Measurements from ENCODE around the gene PUS1. TPM values are rescaled to one million over a fixed set of nuclear protein-coding genes. Genes with fewer than 3 reads are reported as not detected.
"Not testable (repeated sequence)": the region's sequence is repeated elsewhere in the genome, so short reads cannot be mapped to it uniquely, and the experiment has no call there.

PUS1 gene
- polyA plus RNA-seq: 10 to 100 TPM; 11.6 to 30.0 (median 18.1) TPM
- long read RNA-seq, donor 1, full-length matches to known transcripts: 7 of 7 reads
- long read RNA-seq, donor 1, partial matches to known transcripts: 0 of 7 reads
- long read RNA-seq, donor 1, other reads (novel, unspliced or antisense): 0 of 7 reads
- long read RNA-seq, donor 2: 0 reads
- long read RNA-seq, donor 3, full-length matches to known transcripts: 3 of 3 reads
- long read RNA-seq, donor 3, partial matches to known transcripts: 0 of 3 reads
- long read RNA-seq, donor 3, other reads (novel, unspliced or antisense): 0 of 3 reads
- long read RNA-seq, donor 4: 0 reads
- long read RNA-seq, donor 5, partial matches to known transcripts: 0 of 1 reads
- long read RNA-seq, donor 5, other reads (novel, unspliced or antisense): 0 of 1 reads
- long read RNA-seq, donor 6, full-length matches to known transcripts: 2 of 2 reads
- long read RNA-seq, donor 6, partial matches to known transcripts: 0 of 2 reads
- long read RNA-seq, donor 6, other reads (novel, unspliced or antisense): 0 of 2 reads
- long read RNA-seq, donor 7: 0 reads
- long read RNA-seq, donor 8: 0 reads
- long read RNA-seq, donor 9, full-length matches to known transcripts: 2 of 2 reads
- long read RNA-seq, donor 9, partial matches to known transcripts: 0 of 2 reads
- long read RNA-seq, donor 9, other reads (novel, unspliced or antisense): 0 of 2 reads
- long read RNA-seq, donor 10, full-length matches to known transcripts: 7 of 7 reads
- long read RNA-seq, donor 10, partial matches to known transcripts: 0 of 7 reads
- long read RNA-seq, donor 10, other reads (novel, unspliced or antisense): 0 of 7 reads

DNA sequence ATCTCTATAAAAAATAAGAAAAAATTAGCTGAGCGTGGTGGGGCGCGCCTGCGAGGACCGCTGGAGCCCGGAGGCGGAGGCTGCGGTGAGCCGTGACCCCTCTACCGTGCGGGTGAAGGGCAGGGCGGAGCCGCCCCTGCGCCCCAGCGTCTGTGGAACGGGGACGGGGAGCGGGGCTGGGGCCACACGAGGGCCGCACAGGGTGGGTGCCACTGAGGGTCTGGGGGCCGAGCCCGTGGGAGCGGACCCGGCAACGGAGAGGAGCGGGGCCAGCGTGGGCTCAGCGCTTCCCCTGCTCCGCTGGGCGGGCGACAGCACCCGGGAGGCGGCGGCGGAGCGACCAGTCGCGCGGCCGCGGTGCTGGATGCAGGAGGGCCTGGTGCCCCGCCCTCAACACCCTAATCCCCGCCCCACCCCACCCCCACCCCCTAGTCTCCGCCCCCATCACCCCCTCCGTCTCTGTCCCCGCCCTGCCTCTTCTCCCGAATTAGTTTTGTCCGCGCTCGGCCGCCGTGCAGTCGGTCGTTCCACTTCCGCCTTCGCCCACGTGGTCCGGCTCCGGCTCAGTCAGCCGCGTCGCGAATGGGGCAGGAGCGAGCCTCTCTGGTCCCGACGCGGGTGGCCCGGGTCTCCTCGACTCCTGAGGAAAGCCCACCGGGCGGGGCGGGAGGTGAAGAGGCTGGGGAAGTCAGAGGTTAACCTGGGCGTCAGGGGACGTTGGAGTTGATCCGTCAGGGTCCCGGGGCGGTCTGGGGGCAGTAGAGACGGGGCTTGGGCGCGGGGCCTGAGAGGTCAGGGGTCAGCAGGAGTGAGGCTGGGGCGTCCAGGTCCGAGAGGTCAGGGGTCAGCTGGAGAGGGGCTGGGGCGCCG, at the start of gene PUS1:
Gene PUS1 (plus strand): TSS at position 566 of the 870 bp plus-strand sequence. CDS start 447 bp downstream, outside the sequence.
- Histone ChIP-seq H3K9me3 (ENCODE audit: control insufficient read depth in 2 of 2, insufficient read depth in 1 of 2, low read depth in 1 of 2, low read length in 1 of 2) (peaks cover 0 to 4% of the 10 kb centered on the region in 2 donors), H3K4me1 (ENCODE audit: control insufficient read depth in 3 of 3, insufficient read depth in 2 of 3, low read depth in 1 of 3, low read length in 2 of 3) (peaks cover 0 to 8% (median 2%) of the 10 kb centered on the region in 3 donors), H3K27me3 (ENCODE audit: control insufficient read depth in 3 of 3, insufficient read depth in 3 of 3, low read length in 3 of 3) (no peaks in the 10 kb centered on the region), H3K27ac (ENCODE audit: low read depth in 1 of 3, low read length in 2 of 3) (peak within 1 kb of the TSS in 2 of 3 donors; percentile 73 to 78), H3K36me3 (ENCODE audit: control insufficient read depth in 3 of 3, insufficient read depth in 2 of 3, low read depth in 1 of 3, low read length in 3 of 3) (peaks cover 2 to 31% (median 7%) of the 10 kb centered on the region in 3 donors), H3K4me3 (ENCODE audit: low read depth in 1 of 3, low read length in 3 of 3) (peak within 1 kb of the TSS; percentile 88 to 93 (median 91))
- 1% methylated on average over 65 to 84 of the region's 84 CpGs for WGBS, 3 donors
- DNase-seq (peak; percentile 95), FAIRE-seq (no peak)

DNA sequence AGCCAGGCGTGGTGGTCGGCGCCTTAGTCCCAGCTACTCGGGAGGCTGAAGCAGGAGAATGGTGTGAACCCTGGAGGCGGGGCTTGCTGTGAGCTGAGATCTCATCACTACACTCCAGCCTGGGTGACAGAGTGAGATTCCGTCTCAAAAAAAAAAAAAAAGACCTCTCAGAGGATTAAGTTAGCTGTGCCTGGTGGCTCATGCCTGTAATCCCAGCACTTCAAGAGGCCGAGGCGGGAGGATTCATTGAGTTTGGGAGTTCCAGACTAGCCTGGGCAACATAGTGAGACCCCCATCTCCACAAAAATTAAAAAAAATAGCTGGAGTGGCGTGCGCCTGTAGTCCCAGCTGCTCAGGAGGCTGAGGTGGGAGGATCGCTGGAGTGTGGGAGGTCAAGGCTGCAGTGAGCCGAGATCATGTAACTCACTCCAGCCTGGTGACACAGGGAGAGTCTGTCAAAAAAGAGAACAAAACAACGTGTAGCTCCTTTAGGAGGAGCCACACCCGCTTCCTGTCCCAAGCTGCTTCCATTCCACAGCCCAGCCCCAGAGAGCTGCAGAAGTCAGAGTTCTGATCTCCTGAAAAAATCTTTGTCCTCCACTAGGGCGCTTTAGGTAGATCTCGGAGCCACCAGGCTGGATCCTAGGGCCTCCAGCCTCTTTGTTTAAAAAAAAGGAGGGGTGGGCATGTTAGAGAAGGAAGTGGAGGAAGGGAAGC, 46.1 kb upstream of the PUS1 start:
- no peak for DNase-seq
- Histone ChIP-seq H3K4me3 (ENCODE audit: low read depth in 1 of 3, low read length in 3 of 3) (no peak overlapping the region), H3K9me3 (ENCODE audit: control insufficient read depth in 2 of 2, insufficient read depth in 1 of 2, low read depth in 1 of 2, low read length in 1 of 2) (peaks cover 0 to 9% of the 10 kb centered on the region in 2 donors), H3K27ac (ENCODE audit: low read depth in 1 of 3, low read length in 2 of 3) (no peak overlapping the region), H3K36me3 (ENCODE audit: control insufficient read depth in 3 of 3, insufficient read depth in 2 of 3, low read depth in 1 of 3, low read length in 3 of 3) (no peaks in the 10 kb centered on the region), H3K27me3 (ENCODE audit: control insufficient read depth in 3 of 3, insufficient read depth in 3 of 3, low read length in 3 of 3) (peaks cover 0 to 2% (median 0%) of the 10 kb centered on the region in 3 donors), H3K4me1 (ENCODE audit: control insufficient read depth in 3 of 3, insufficient read depth in 2 of 3, low read depth in 1 of 3, low read length in 2 of 3) (no peaks in the 10 kb centered on the region)
- 72 to 80% (median 75%) methylated on average over 16 of the region's 16 CpGs for WGBS, 3 donors
- FAIRE-seq: no peak

DNA sequence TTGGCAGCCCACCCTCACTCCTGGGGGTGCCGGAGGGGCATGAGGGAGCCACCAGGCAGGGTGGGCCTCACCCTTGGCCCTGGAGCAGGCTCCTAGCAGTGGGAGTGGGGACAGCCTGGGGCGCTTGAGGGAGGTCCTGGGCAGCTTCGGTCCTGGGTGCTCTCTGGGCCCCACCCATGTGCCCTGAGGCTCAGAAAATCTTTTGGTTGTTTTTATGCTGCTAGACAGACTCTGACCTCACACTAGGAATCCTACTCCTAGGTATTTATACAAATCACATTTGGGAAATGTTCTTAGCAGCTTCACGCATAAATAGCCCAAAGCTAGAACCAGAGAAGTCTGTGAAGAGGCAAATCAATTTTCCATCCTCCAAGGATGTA, 45.6 kb upstream of the PUS1 start:
- no peak overlapping the region for H3K27ac ChIP-seq (ENCODE audit: low read depth in 1 of 3, low read length in 2 of 3)
- peaks cover 0 to 9% of the 10 kb centered on the region in 2 donors for H3K9me3 ChIP-seq (ENCODE audit: control insufficient read depth in 2 of 2, insufficient read depth in 1 of 2, low read depth in 1 of 2, low read length in 1 of 2)
- FAIRE-seq (no peak), DNase-seq (no peak)
- no peak overlapping the region for H3K4me3 ChIP-seq (ENCODE audit: low read depth in 1 of 3, low read length in 3 of 3)
- H3K36me3 ChIP-seq (ENCODE audit: control insufficient read depth in 3 of 3, insufficient read depth in 2 of 3, low read depth in 1 of 3, low read length in 3 of 3): no peaks in the 10 kb centered on the region
- no peaks in the 10 kb centered on the region for H3K4me1 ChIP-seq (ENCODE audit: control insufficient read depth in 3 of 3, insufficient read depth in 2 of 3, low read depth in 1 of 3, low read length in 2 of 3)
- H3K27me3 ChIP-seq (ENCODE audit: control insufficient read depth in 3 of 3, insufficient read depth in 3 of 3, low read length in 3 of 3): no peaks in the 10 kb centered on the region
- WGBS, 3 donors: 82 to 86% (median 82%) methylated on average over 4 of the region's 4 CpGs

- not testable (repeated sequence) for H3K4me3 ChIP-seq (ENCODE audit: low read depth in 1 of 3, low read length in 3 of 3); H3K27ac ChIP-seq (ENCODE audit: low read depth in 1 of 3, low read length in 2 of 3); H3K36me3 ChIP-seq (ENCODE audit: control insufficient read depth in 3 of 3, insufficient read depth in 2 of 3, low read depth in 1 of 3, low read length in 3 of 3); H3K9me3 ChIP-seq (ENCODE audit: control insufficient read depth in 2 of 2, insufficient read depth in 1 of 2, low read depth in 1 of 2, low read length in 1 of 2); DNase-seq; H3K4me1 ChIP-seq (ENCODE audit: control insufficient read depth in 3 of 3, insufficient read depth in 2 of 3, low read depth in 1 of 3, low read length in 2 of 3); H3K27me3 ChIP-seq (ENCODE audit: control insufficient read depth in 3 of 3, insufficient read depth in 3 of 3, low read length in 3 of 3); FAIRE-seq
- 85 to 90% (median 85%) methylated on average over 8 of the region's 8 CpGs for WGBS, 3 donors
These were observed 44.0 kb upstream of the PUS1 start for GRCh38 chr12:131885076-131885475.

- 91 to 94% (median 92%) methylated on average over 7 of the region's 7 CpGs for WGBS, 3 donors
- Histone ChIP-seq H3K27ac (ENCODE audit: low read depth in 1 of 3, low read length in 2 of 3) (no peak overlapping the region), H3K27me3 (ENCODE audit: control insufficient read depth in 3 of 3, insufficient read depth in 3 of 3, low read length in 3 of 3) (peaks cover 0 to 5% (median 0%) of the 10 kb centered on the region in 3 donors), H3K4me3 (ENCODE audit: low read depth in 1 of 3, low read length in 3 of 3) (no peak overlapping the region), H3K36me3 (ENCODE audit: control insufficient read depth in 3 of 3, insufficient read depth in 2 of 3, low read depth in 1 of 3, low read length in 3 of 3) (no peaks in the 10 kb centered on the region), H3K4me1 (ENCODE audit: control insufficient read depth in 3 of 3, insufficient read depth in 2 of 3, low read depth in 1 of 3, low read length in 2 of 3) (no peaks in the 10 kb centered on the region), H3K9me3 (ENCODE audit: control insufficient read depth in 2 of 2, insufficient read depth in 1 of 2, low read depth in 1 of 2, low read length in 1 of 2) (peaks cover 0 to 9% of the 10 kb centered on the region in 2 donors)
- DNase-seq (no peak), FAIRE-seq (no peak)
These were observed 43.5 kb upstream of the PUS1 start for GRCh38 chr12:131885543-131886057.

DNA sequence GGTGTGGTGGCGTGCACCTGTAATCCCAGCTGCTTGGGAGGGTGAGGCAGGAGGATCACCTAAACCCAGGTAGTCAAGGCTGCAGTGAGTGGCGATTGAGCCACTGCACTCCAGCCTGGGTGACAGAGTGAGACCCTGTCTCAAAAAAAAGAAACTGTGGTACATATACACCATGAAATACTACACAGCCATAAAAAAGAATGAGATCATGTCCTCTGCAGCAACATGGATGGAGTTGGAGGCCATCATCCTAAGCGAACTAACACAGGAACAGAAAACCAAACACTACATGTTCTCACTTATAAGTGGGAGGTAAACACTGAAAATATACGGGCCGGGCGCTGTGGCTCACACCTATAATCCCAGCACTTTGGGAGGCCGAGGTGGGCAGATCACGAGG, 37.4 kb upstream of the PUS1 start:
- DNase-seq; H3K36me3 ChIP-seq (ENCODE audit: control insufficient read depth in 3 of 3, insufficient read depth in 2 of 3, low read depth in 1 of 3, low read length in 3 of 3); H3K27ac ChIP-seq (ENCODE audit: low read depth in 1 of 3, low read length in 2 of 3); H3K4me3 ChIP-seq (ENCODE audit: low read depth in 1 of 3, low read length in 3 of 3); FAIRE-seq; H3K27me3 ChIP-seq (ENCODE audit: control insufficient read depth in 3 of 3, insufficient read depth in 3 of 3, low read length in 3 of 3); H3K9me3 ChIP-seq (ENCODE audit: control insufficient read depth in 2 of 2, insufficient read depth in 1 of 2, low read depth in 1 of 2, low read length in 1 of 2): not testable (repeated sequence)
- H3K4me1 ChIP-seq (ENCODE audit: control insufficient read depth in 3 of 3, insufficient read depth in 2 of 3, low read depth in 1 of 3, low read length in 2 of 3): peaks cover 0 to 14% (median 3%) of the 10 kb centered on the region in 3 donors
- 84 to 85% (median 84%) methylated on average over 8 of the region's 8 CpGs for WGBS, 3 donors

DNA sequence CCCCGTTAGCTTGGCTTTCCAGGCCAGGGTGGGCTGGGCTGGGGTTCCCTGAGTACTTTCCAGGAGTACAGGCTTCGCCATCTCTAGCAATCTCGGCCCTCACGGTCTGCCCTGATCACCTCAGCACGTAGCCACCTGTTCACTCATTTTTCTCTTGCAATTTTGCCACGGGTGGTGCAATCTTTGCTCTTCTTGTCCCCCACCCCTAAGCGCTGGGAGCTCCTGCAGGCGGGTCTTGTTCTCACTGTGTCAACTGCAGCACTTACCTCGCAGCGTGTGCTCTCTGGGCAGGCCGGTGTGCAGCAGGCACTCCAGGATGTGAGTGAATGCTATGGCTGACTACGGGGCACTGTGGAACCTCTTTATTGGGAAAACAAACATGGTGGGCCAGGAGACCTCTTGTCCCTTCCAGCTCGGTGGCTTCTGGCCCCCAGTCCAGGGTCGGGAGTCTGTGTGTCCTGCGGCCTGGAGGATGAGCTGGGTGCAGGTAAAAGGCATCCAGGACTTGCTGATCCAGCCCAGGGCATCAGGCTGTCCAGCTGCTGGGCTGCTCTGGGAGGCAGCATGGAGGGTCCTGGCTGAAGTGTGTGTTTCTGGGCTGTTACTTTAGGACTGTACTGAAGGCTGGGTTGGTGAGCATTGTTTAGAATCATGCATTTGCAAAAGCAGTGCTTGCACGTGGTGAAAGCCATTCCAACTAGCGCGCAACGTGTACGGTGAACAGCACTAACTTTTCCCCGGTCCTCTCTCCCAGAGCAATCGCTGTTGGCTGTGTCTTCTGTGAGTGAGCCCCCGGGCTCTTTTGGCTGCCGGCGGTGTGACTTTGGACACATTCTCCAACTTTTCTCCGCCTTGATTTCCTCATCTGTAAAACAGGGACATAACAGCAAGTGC, 36.1 kb upstream of the PUS1 start:
- FAIRE-seq (no peak), DNase-seq (no peak)
- H3K27ac ChIP-seq (ENCODE audit: low read depth in 1 of 3, low read length in 2 of 3): no peak overlapping the region
- H3K9me3 ChIP-seq (ENCODE audit: control insufficient read depth in 2 of 2, insufficient read depth in 1 of 2, low read depth in 1 of 2, low read length in 1 of 2): no peaks in the 10 kb centered on the region
- 73 to 80% (median 75%) methylated on average over 26 of the region's 26 CpGs for WGBS, 3 donors
- H3K4me1 ChIP-seq (ENCODE audit: control insufficient read depth in 3 of 3, insufficient read depth in 2 of 3, low read depth in 1 of 3, low read length in 2 of 3): peaks cover 0 to 16% (median 5%) of the 10 kb centered on the region in 3 donors
- peaks cover 0 to 14% (median 0%) of the 10 kb centered on the region in 3 donors for H3K36me3 ChIP-seq (ENCODE audit: control insufficient read depth in 3 of 3, insufficient read depth in 2 of 3, low read depth in 1 of 3, low read length in 3 of 3)
- H3K27me3 ChIP-seq (ENCODE audit: control insufficient read depth in 3 of 3, insufficient read depth in 3 of 3, low read length in 3 of 3): peaks cover 0 to 5% (median 0%) of the 10 kb centered on the region in 3 donors
- no peak overlapping the region for H3K4me3 ChIP-seq (ENCODE audit: low read depth in 1 of 3, low read length in 3 of 3)

All from small intestine (tissue), 16 donors.